ENCODE data around the gene CDH13. TPM values are rescaled to one million over a fixed set of nuclear protein-coding genes. Genes with fewer than 3 reads are reported as not detected.

CDH13 gene
- total RNA-seq, 1 donor from 2014 or later: not detected

GRCh38 chr16:83538707-83539106 is 911.9 kb downstream of the CDH13 start:
- intact Hi-C loops (cut with micrococcal nuclease): no loop called here

- intact Hi-C loops (cut with micrococcal nuclease): no loop called here
These were observed 913.1 kb downstream of the CDH13 start for GRCh38 chr16:83539736-83540490.

- intact Hi-C loops (cut with micrococcal nuclease): no loop called here
These were observed 914.5 kb downstream of the CDH13 start for GRCh38 chr16:83541231-83541630.

GRCh38 chr16:83542491-83542890 is 915.7 kb downstream of the CDH13 start:
- intact Hi-C loops (cut with micrococcal nuclease): no loop called here

- intact Hi-C loops (cut with micrococcal nuclease): no loop called here
These were observed 922.8 kb downstream of the CDH13 start for GRCh38 chr16:83549316-83550182.

GRCh38 chr16:83550183-83550569 is 923.4 kb downstream of the CDH13 start:
- intact Hi-C loops (cut with micrococcal nuclease): no loop called here

- intact Hi-C loops (cut with micrococcal nuclease): no loop called here
These were observed 925.5 kb downstream of the CDH13 start for GRCh38 chr16:83552228-83552627.

GRCh38 chr16:83552930-83553329 is 926.2 kb downstream of the CDH13 start:
- intact Hi-C loops (cut with micrococcal nuclease): no loop called here

- intact Hi-C loops (cut with micrococcal nuclease): no loop called here
These were observed 927.3 kb downstream of the CDH13 start for GRCh38 chr16:83554096-83554495.

GRCh38 chr16:83554540-83554939 is 927.8 kb downstream of the CDH13 start:
- intact Hi-C loops (cut with micrococcal nuclease): no loop called here

- intact Hi-C loops (cut with micrococcal nuclease): no loop called here
These were observed 935.1 kb downstream of the CDH13 start for GRCh38 chr16:83561876-83562275.

GRCh38 chr16:83568345-83568744 is 941.6 kb downstream of the CDH13 start:
- intact Hi-C loops (cut with micrococcal nuclease): no loop called here

GRCh38 chr16:83574388-83574787 is 947.6 kb downstream of the CDH13 start:
- intact Hi-C loops (cut with micrococcal nuclease): no loop called here

GRCh38 chr16:83577078-83577745 is 950.4 kb downstream of the CDH13 start:
- intact Hi-C loops (cut with micrococcal nuclease): no loop called here

- intact Hi-C loops (cut with micrococcal nuclease): no loop called here
These were observed 951.4 kb downstream of the CDH13 start for GRCh38 chr16:83578171-83578570.

GRCh38 chr16:83579027-83579426 is 952.3 kb downstream of the CDH13 start:
- intact Hi-C loops (cut with micrococcal nuclease): no loop called here

GRCh38 chr16:83579436-83579835 is 952.7 kb downstream of the CDH13 start:
- intact Hi-C loops (cut with micrococcal nuclease): no loop called here

- intact Hi-C loops (cut with micrococcal nuclease): no loop called here
These were observed 954.3 kb downstream of the CDH13 start for GRCh38 chr16:83581082-83581481.

GRCh38 chr16:83581994-83582747 is 955.4 kb downstream of the CDH13 start:
- intact Hi-C loops (cut with micrococcal nuclease): no loop called here

GRCh38 chr16:83586036-83586435 is 959.3 kb downstream of the CDH13 start:
- intact Hi-C loops (cut with micrococcal nuclease): no loop called here
